Aortic smooth muscle cell (primary cell): ENCODE data around the gene ZNF485. TPM values are rescaled to one million over a fixed set of nuclear protein-coding genes. Genes with fewer than 3 reads are reported as not detected.

ENCODE experiments used
- total RNA-seq: library from RNA; depleted of rRNA; stranded (reverse); fragments of >200 nt; gene quantifications from 2 replicates; pipeline ENCODE4 v1.2.3, GENCODE V29; 2014

The ZNF485 gene
- total RNA-seq, result 1.3 and 2.2 TPM in 2 replicates

DNA sequence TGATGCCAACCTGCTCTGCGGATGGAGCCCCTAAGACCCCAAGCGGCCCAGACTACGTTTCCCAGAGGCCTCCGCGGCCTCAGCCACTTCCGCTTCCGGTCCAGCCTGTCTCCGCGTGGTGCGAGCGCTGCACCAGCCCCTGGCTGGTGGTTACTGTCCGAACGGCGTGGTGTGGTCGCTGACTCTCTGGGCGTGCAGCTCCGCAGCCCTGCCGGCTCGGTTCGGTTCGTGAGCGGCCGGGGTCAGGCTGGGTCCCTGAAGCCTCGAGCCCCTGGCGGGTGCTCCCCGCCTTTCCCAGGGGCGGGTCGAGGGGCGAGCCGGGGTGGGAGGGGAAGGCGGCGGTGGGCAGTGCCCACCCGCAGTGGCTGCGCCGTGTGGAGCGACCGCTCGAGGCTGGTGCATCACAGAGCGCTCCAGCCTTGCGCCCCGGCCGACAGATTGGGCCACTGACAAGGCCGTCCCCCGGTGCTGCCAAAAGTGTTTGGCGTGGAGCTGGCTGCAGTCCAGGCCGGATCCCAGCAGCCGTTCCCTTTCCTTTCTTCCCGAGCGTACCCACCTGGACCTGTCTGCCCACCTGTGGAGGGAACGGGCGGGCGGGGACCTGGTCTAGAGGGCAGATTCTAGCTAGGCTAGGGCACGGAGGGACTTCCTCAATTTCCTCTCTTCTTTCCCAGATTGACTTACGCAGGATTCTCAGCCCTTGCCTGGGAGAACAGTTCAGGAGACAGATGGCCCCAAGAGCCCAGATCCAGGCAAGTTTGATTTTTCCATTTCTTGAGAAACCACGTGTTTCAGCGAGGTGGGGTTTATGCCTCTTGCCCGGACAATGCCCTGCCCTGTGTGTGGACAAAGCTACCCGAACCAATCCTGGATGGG is at the start of gene ZNF485:
Gene ZNF485, plus strand, starts transcription at position 116 of the 876 bp plus-strand sequence. Its CDS starts 613 bp downstream, at position 729.

DNA sequence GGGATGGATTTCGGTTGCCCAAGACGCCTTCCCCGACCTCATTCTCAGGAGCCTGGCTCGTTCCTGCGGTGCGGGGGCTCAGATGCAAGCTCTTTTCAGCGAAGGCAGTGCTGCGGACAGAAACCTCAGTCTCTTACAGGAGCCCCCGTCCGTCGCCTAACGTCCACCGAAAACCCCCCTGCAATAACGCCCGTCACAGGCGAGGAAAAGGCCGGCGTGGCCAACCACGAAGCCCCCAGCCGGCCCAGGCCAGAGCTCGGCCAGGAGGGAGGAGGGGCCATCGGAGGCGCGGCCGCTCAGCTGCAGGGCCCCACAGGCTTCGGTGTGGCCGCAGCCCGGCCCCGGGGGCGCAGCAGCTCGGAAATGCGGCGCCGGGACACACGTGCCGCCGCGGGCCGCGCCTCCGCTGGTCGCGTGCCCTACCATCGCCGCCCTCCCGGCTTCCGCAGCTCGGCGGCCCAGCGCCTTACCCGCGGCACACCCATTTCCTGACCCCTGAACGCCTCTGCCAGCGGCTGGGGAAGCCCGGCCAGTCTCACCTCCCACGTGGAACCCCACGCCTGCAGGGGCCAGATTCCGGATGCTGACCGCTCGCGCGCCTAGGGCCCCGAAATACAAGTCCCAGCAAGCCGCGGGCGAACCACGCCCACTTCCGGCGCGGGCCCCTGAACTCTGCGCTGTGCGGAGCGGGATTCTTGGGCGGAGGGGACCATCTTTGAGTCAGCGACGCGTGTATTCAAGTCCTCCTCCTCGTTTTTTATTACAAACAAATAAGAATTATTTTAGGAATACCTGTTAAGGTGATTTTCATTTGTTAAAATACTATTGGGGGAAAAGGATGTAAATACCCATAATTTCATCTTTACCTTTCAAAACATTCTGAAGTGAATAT is 32.0 kb upstream of the ZNF485 start, which contains the start of gene ZNF239:
Gene ZNF239, minus strand, starts transcription at position 616 of the 892 bp plus-strand sequence. CDS start 16,537 bp downstream, outside the sequence.

DNA sequence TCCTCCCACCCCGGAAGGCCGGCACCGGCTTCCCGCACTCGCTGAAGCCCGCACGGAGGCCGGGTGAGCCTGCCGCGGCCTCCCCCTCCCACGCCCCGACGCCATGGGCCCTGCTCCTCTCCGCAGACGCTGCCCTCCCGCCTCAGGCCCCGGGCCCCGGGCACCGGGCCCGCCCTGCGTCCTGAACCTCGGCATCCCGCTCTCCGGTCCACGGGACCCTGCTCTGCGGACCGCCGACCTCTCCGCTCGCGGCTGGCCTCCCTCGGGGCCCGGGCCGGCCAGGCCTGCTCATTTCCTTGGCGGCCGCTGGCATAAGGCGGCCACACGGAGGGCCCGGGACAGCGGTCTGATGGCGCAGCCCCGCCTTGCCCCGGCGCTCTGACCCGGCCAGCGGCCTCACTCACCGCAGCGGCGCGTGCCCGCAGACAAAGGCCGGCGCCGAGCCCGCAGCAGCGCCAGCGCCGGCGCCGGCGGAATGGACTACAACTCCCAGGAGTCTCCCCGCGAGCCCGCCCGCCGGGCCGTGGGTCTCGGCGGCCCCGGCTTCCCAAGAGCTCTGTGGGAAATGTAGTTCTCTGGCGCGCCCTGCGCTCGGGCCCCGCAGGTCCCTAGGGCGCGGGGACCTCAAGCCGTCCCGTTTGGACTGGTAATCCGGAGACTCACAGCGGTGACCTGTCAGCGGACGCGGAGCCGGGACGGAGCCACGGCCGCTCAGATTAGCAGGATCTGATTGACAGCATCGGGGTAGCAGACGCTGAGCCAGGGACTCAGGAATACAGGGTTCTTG is 42.4 kb downstream of the ZNF485 start, which contains the start of gene ZNF32:
Gene ZNF32, minus strand, starts transcription at position 484 of the 787 bp plus-strand sequence. CDS start 2,748 bp downstream, outside the sequence.

Other genes starting within 250 kb of the ZNF485 start
- gene FXYD4, start 234.8 kb upstream of the ZNF485 start, total RNA-seq, result not detected in 2 replicates
- 218 and 235 TPM in 2 replicates for gene HNRNPF, start 197.3 kb upstream of the ZNF485 start, total RNA-seq
- 5.2 TPM in 2 replicates for gene ZNF487, start 169.3 kb upstream of the ZNF485 start, total RNA-seq
- gene ZNF239, start 31.8 kb upstream of the ZNF485 start, total RNA-seq, result 3.4 and 5.0 TPM in 2 replicates
- gene ZNF32, start 42.4 kb downstream of the ZNF485 start, total RNA-seq, result 36.9 and 42.7 TPM in 2 replicates